ENCODE data around the gene UGT1A10.

DNA sequence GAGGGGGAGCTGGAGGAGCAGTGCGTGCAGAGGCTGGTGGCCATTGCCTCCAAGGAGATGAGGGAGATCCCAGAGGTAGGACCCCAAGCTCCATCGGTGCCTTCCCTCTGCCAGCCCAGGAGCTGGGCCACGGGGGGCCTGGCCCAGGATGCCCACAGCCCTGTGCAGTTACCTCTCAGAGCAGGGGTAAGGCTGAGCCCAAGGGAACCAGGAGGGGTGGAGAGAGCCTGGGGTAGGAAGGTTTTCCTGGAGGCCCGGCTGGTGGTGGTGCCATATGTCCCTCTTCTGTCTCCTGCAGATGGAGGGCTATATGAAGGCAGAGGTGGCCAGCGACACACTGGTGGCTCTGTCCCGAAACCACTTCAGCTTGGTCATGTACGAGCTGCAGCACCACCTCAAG is 153.3 kb downstream of the UGT1A10 start:
- TF ChIP-seq POLR2A (IDR thresholded peaks at IDR 0.05) = no peak
- TF ChIP-seq, protein P1, sequence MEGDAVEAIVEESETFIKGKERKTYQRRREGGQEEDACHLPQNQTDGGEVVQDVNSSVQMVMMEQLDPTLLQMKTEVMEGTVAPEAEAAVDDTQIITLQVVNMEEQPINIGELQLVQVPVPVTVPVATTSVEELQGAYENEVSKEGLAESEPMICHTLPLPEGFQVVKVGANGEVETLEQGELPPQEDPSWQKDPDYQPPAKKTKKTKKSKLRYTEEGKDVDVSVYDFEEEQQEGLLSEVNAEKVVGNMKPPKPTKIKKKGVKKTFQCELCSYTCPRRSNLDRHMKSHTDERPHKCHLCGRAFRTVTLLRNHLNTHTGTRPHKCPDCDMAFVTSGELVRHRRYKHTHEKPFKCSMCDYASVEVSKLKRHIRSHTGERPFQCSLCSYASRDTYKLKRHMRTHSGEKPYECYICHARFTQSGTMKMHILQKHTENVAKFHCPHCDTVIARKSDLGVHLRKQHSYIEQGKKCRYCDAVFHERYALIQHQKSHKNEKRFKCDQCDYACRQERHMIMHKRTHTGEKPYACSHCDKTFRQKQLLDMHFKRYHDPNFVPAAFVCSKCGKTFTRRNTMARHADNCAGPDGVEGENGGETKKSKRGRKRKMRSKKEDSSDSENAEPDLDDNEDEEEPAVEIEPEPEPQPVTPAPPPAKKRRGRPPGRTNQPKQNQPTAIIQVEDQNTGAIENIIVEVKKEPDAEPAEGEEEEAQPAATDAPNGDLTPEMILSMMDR (IDR thresholded peaks at IDR 0.05) = no peak

Measured in tibial nerve (tissue), 3 donors.